GM12878 (cell line): Measurements from ENCODE around the gene MDN1. TPM values are rescaled to one million over a fixed set of nuclear protein-coding genes. Genes with fewer than 3 reads are reported as not detected.

Experiments used
- BCLAF1 ChIP-seq: fragments of 450-650 bp; IDR thresholded peaks from 2 replicates; pipeline ENCODE4 v1.6.1; 2017; ENCODE audit warnings: antibody characterized with exemption, mild to moderate bottlenecking, moderate library complexity
- EZH2 ChIP-seq: IDR thresholded peaks from 2 replicates; pipeline ENCODE4 v1.6.1; 2012; ENCODE audit warnings: low read depth, mild to moderate bottlenecking, control low read depth, inconsistent platforms, low read length, borderline replicate concordance; ENCODE audit not compliant: control insufficient read depth
- FOS ChIP-seq: IDR thresholded peaks from 3 replicates; pipeline ENCODE4 v1.6.1; 2011; ENCODE audit warnings: borderline replicate concordance; ENCODE audit not compliant: insufficient read length; ENCODE audit errors: extremely low read depth
- GABPA ChIP-seq: IDR thresholded peaks from 2 replicates; pipeline ENCODE4 v1.6.1; 2014; ENCODE audit warnings: antibody characterized with exemption, low read depth, mild to moderate bottlenecking, inconsistent platforms
- IKZF2 ChIP-seq, 2 experiments: fragments of 450-650 bp; IDR thresholded peaks; 2 replicates each; pipeline ENCODE4 v1.6.1; 2017; ENCODE audit warnings: mild to moderate bottlenecking in 2 of 2, moderate library complexity in 2 of 2
- JUND ChIP-seq: IDR thresholded peaks from 2 replicates; pipeline ENCODE4 v1.6.1; 2012; ENCODE audit warnings: low read depth, mild to moderate bottlenecking, low read length, improper control_type of control experiment, moderate library complexity
- KDM1A ChIP-seq: fragments of 200-600 bp; sonication (generic); IDR thresholded peaks from 2 replicates; pipeline ENCODE4 v1.6.1; 2016; ENCODE audit warnings: borderline replicate concordance
- KLF5 ChIP-seq: fragments of 450-650 bp; IDR thresholded peaks from 2 replicates; pipeline ENCODE4 v1.6.1; 2014; ENCODE audit warnings: mild to moderate bottlenecking; ENCODE audit not compliant: partially characterized antibody
- MEF2A ChIP-seq: IDR thresholded peaks from 2 replicates; pipeline ENCODE4 v1.6.1; 2011; ENCODE audit warnings: low read depth, mild to moderate bottlenecking, low read length, moderate library complexity; ENCODE audit not compliant: insufficient read depth
- NBN ChIP-seq: fragments of 450-650 bp; IDR thresholded peaks from 2 replicates; pipeline ENCODE4 v1.6.1; 2016
- NFIC ChIP-seq: IDR thresholded peaks from 2 replicates; pipeline ENCODE4 v1.6.1; 2012; ENCODE audit warnings: low read depth, mild to moderate bottlenecking, inconsistent platforms, low read length, moderate library complexity
- NR2C2 ChIP-seq: IDR thresholded peaks from 2 replicates; pipeline ENCODE4 v1.6.1; 2011; ENCODE audit warnings: borderline replicate concordance, low read depth; ENCODE audit not compliant: control insufficient read depth, insufficient read length
- NR2F1 ChIP-seq: fragments of 450-650 bp; conservative IDR thresholded peaks from 2 replicates; pipeline ENCODE4 v1.6.1; 2017; ENCODE audit warnings: mild to moderate bottlenecking
- POLR2AphosphoS2 ChIP-seq: IDR thresholded peaks from 2 replicates; pipeline ENCODE4 v1.6.1; 2011; ENCODE audit warnings: low read depth, mild to moderate bottlenecking, low read length, improper control_type of control experiment, moderate library complexity
- RAD21 ChIP-seq: IDR thresholded peaks from 2 replicates; pipeline ENCODE4 v1.6.1; 2011; ENCODE audit warnings: mild to moderate bottlenecking, low read depth, low read length, moderate library complexity; ENCODE audit not compliant: insufficient read depth
- RAD51 ChIP-seq: fragments of 450-650 bp; IDR thresholded peaks from 2 replicates; pipeline ENCODE4 v1.6.1; 2016; ENCODE audit warnings: moderate library complexity, mild to moderate bottlenecking, inconsistent platforms
- REST ChIP-seq: IDR thresholded peaks from 2 replicates; pipeline ENCODE4 v1.6.1; 2012; ENCODE audit warnings: mild to moderate bottlenecking, low read depth, low read length
- SIN3A ChIP-seq: IDR thresholded peaks from 2 replicates; pipeline ENCODE4 v1.6.1; 2012; ENCODE audit warnings: low read depth, low read length, improper control_type of control experiment
- ZBED1 ChIP-seq: IDR thresholded peaks from 2 replicates; pipeline ENCODE4 v1.6.1; 2016; ENCODE audit warnings: borderline replicate concordance
- polyA plus RNA-seq, 11 experiments: library from polyadenylated mRNA; depleted of rRNA in 4 of 11; unstranded in 6 of 11; stranded (reverse) in 5 of 11; fragments of >200 nt; fragmentation: Nextera tagmentation in 4 of 11; fragmentation: Illumina TruSeq in 1 of 11; extraction: Ambion mirVana in 4 of 11; extraction: Trizol in 1 of 11; gene quantifications; 1 replicate in 1 of 11; 2 replicates in 10 of 11; pipeline versions ENCODE4 v1.2.1 to v1.2.3, GENCODE V29; 2011 to 2016; ENCODE audit warnings: inconsistent platforms in 2 of 11, missing spikeins in 2 of 11, low read depth in 1 of 11
- total RNA-seq, 4 experiments: library from RNA; depleted of rRNA in 3 of 4; stranded (reverse); fragments of >200 nt in 3 of 4; fragmentation: Illumina TruSeq in 1 of 4; extraction: Trizol in 1 of 4; gene quantifications; 2 replicates each; pipeline versions ENCODE4 v1.2.1 to v1.2.3, GENCODE V29; 2013 to 2021
- TF ChIP-seq, protein P1 (sequence below): fragments of 450-650 bp; IDR thresholded peaks from 2 replicates; pipeline ENCODE4 v1.6.1; 2014; ENCODE audit warnings: mild to moderate bottlenecking
- TF ChIP-seq, protein P2 (sequence below): IDR thresholded peaks from 2 replicates; pipeline ENCODE4 v1.6.1; 2012; ENCODE audit warnings: low read depth, low read length, improper control_type of control experiment

The MDN1 gene
- total and polyA plus RNA-seq, 10 of the 15 experiments (the other 5 are each of a cell fraction or from before 2014, with no cell fraction given) = 14.3 to 50.1 (median 22.1) TPM

GRCh38 chr6:89638320-89639195, 181.0 kb downstream of the MDN1 start, which contains the start of gene LYRM2 (continued):
- TF ChIP-seq BCLAF1 (no peak), KDM1A (no peak), GABPA (0 out of 2 replicates have a peak, but pooled peaks have one; percentile 25), EZH2 (no peak), POLR2AphosphoS2 (peak; percentile 96; the same call in 1 of the 2 replicates), IKZF2 (IDR thresholded peaks at IDR 0.05) (no peak), MEF2A (no peak), SIN3A (peak; percentile 76), KLF5 (peak; percentile 34), NR2C2 (no peak), RAD51 (no peak), RAD21 (no peak), JUND (no peak), NR2F1 (no peak), REST (no peak), ZBED1 (0 out of 2 replicates have a peak, but pooled peaks have one; percentile 38), NFIC (no peak), NBN (peak; percentile 85; the same call in 1 of the 2 replicates), FOS (no peak)
- TF ChIP-seq, protein P1, sequence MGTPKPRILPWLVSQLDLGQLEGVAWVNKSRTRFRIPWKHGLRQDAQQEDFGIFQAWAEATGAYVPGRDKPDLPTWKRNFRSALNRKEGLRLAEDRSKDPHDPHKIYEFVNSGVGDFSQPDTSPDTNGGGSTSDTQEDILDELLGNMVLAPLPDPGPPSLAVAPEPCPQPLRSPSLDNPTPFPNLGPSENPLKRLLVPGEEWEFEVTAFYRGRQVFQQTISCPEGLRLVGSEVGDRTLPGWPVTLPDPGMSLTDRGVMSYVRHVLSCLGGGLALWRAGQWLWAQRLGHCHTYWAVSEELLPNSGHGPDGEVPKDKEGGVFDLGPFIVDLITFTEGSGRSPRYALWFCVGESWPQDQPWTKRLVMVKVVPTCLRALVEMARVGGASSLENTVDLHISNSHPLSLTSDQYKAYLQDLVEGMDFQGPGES = no peak
- TF ChIP-seq, protein P2, sequence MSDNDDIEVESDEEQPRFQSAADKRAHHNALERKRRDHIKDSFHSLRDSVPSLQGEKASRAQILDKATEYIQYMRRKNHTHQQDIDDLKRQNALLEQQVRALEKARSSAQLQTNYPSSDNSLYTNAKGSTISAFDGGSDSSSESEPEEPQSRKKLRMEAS = peak; percentile 69
